ENCODE results near the gene PAK1. TPM values are rescaled to one million over a fixed set of nuclear protein-coding genes. Genes with fewer than 3 reads are reported as not detected.

PAK1 gene
- total RNA-seq, 1 donor from 2014 or later = 83.2 TPM

DNA sequence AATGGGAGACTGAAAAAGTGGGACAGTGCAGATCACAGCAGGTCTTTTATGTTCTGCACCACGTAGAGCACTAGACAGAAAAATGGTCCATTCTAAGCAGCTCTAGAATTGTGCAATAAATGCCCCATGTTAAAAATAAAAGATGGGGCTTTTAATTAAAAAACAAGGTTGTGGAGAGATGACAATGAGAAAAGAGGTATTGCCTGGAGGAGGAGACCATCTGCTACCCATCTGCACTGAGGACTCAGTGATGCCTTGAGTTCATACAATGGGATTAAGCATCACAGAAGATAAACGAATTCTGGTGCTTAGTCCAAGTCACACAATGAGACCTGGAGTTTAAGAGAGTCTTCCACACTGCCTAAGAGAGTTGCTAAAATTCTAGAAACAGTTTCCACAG, 73.6 kb downstream of the PAK1 start:
- no peak for DNase-seq (ENCODE audit: low spot score in 2 of 2, unreplicated experiment in 2 of 2)
- H3K4me1 Mint-ChIP-seq = peaks cover 11% of the 10 kb centered on the region
- TF ChIP-seq CTCF (IDR thresholded peaks at IDR 0.05; ENCODE audit: unreplicated experiment) = no peak
- H3K36me3 Mint-ChIP-seq = no peaks in the 10 kb centered on the region
- peaks cover 6% of the 10 kb centered on the region for H3K9me3 Mint-ChIP-seq
- H3K27me3 Mint-ChIP-seq (ENCODE audit: low read depth) = no peaks in the 10 kb centered on the region
- no peak overlapping the region for H3K27ac Mint-ChIP-seq
- no peak overlapping the region for H3K4me3 Mint-ChIP-seq

DNA sequence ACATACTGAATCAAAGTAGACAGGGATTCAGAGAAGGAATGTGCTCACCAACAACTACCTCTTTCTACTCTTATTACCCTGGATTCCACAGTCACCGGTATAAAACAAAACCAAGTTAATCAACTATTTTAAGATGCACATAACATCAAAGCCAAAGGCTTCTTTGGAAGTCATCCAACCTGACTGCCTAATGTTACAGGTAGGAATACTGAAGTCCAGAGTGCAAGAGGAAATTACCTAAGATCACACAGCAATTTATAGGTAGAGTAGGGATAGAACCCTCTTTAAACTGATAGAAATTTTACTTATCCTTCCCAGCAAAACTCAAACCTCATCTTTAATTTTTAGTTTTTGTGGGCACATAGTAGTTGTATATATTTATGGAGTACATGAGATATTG, 76.3 kb downstream of the PAK1 start:
- H3K4me3 Mint-ChIP-seq = no peak overlapping the region
- H3K27ac Mint-ChIP-seq = no peak overlapping the region
- no peaks in the 10 kb centered on the region for H3K27me3 Mint-ChIP-seq (ENCODE audit: low read depth)
- no peak for TF ChIP-seq CTCF (IDR thresholded peaks at IDR 0.05; ENCODE audit: unreplicated experiment)
- DNase-seq (ENCODE audit: low spot score in 2 of 2, unreplicated experiment in 2 of 2) = no peak
- peaks cover 6% of the 10 kb centered on the region for H3K9me3 Mint-ChIP-seq
- no peaks in the 10 kb centered on the region for H3K36me3 Mint-ChIP-seq
- H3K4me1 Mint-ChIP-seq = peaks cover 9% of the 10 kb centered on the region

DNA sequence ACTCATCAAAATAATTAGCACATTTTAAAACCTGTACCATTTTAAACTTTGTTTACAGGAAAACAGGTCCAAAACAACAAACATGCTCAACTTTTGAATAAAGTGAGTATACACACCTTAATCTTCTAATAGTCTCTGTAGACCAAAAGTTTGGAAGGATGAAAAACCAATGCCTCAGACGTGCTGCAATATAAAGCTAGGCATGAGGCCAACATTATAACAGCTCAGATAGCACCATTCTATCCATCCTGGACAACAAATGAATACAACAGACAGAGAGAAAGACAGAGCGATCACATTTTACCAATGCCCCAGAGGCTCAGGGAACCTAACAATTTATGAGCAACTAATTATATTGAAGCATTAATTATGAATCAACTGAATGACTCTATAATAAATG, 77.0 kb downstream of the PAK1 start:
- H3K4me1 Mint-ChIP-seq = peaks cover 5% of the 10 kb centered on the region
- H3K9me3 Mint-ChIP-seq = peaks cover 6% of the 10 kb centered on the region
- no peak overlapping the region for H3K27ac Mint-ChIP-seq
- no peak for TF ChIP-seq CTCF (IDR thresholded peaks at IDR 0.05; ENCODE audit: unreplicated experiment)
- DNase-seq (ENCODE audit: low spot score in 2 of 2, unreplicated experiment in 2 of 2) = no peak
- H3K4me3 Mint-ChIP-seq = no peak overlapping the region
- no peaks in the 10 kb centered on the region for H3K36me3 Mint-ChIP-seq
- no peaks in the 10 kb centered on the region for H3K27me3 Mint-ChIP-seq (ENCODE audit: low read depth)

DNA sequence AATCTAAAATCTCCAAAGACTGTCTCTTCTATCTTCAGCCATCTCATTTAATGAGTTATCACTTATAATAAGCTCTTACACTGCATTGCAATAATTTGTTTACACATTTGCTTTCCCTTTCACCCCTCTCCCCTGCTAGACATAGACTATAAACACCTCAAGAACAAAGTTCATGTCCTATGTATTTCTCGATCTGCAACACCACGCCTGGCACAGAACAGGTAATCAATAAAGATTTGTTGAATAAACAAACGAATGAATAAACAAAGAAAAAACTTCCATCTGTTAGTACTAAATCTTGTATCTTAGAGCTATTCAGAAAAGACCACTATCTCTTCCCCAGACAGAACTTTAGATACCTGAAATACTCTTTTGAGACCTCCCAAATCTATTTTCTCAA, 77.6 kb downstream of the PAK1 start:
- no peak for DNase-seq (ENCODE audit: low spot score in 2 of 2, unreplicated experiment in 2 of 2)

GRCh38 chr11:77395460-77396173, 78.3 kb downstream of the PAK1 start:
- Mint-ChIP-seq H3K36me3 (peaks cover 6% of the 10 kb centered on the region), H3K27me3 (ENCODE audit: low read depth) (no peaks in the 10 kb centered on the region), H3K9me3 (peaks cover 6% of the 10 kb centered on the region), H3K27ac (no peak overlapping the region), H3K4me1 (peaks cover 2% of the 10 kb centered on the region), H3K4me3 (no peak overlapping the region)
- no peak for DNase-seq (ENCODE audit: low spot score in 2 of 2, unreplicated experiment in 2 of 2)
- TF ChIP-seq CTCF (IDR thresholded peaks at IDR 0.05; ENCODE audit: unreplicated experiment) = no peak

More for the DNA sequence above, 77.6 kb downstream of the PAK1 start:
- TF ChIP-seq CTCF (IDR thresholded peaks at IDR 0.05; ENCODE audit: unreplicated experiment) = no peak
- Mint-ChIP-seq H3K4me3 (no peak overlapping the region), H3K36me3 (peaks cover under 1% of the 10 kb centered on the region), H3K4me1 (peaks cover 2% of the 10 kb centered on the region), H3K27me3 (ENCODE audit: low read depth) (no peaks in the 10 kb centered on the region), H3K27ac (no peak overlapping the region), H3K9me3 (peaks cover 6% of the 10 kb centered on the region)

Measured in mesothelial cell of epicardium (in vitro differentiated cells).